Measurements from ENCODE around the gene RASGEF1C.

The RASGEF1C gene
- total RNA-seq: 0 reads per million in 3 donors

- Histone ChIP-seq H3K27ac (ENCODE audit: insufficient read depth, low read length, poor library complexity, severe bottlenecking) (no peak within 1 kb of the TSS), H3K36me3 (ENCODE audit: control insufficient read depth, insufficient read depth, low read length) (no peaks in the 10 kb centered on the region), H3K27me3 (replicated peaks; ENCODE audit: control insufficient read depth, insufficient read depth, low read length, poor library complexity, severe bottlenecking) (peaks cover 15% of the 10 kb centered on the region), H3K9me3 (ENCODE audit: control insufficient read depth, low read length) (no peaks in the 10 kb centered on the region), H3K4me3 (ENCODE audit: insufficient read depth, low read depth, low read length, poor library complexity, severe bottlenecking) (no peak within 1 kb of the TSS), H3K4me1 (ENCODE audit: control insufficient read depth, insufficient read depth, low read length, poor library complexity, severe bottlenecking) (peaks cover 2% of the 10 kb centered on the region)
- peak in 1 of 3 donors; percentile 19 for DNase-seq
These were observed at the start of gene RASGEF1C for GRCh38 chr5:180209137-180209581. RASGEF1C (minus strand) TSS chr5:180209211; CDS start chr5:180138052, 71,159 bp downstream.

- Histone ChIP-seq H3K27ac (ENCODE audit: insufficient read depth, low read length, poor library complexity, severe bottlenecking) (no peak overlapping the region), H3K4me3 (ENCODE audit: insufficient read depth, low read depth, low read length, poor library complexity, severe bottlenecking) (no peak overlapping the region), H3K27me3 (replicated peaks; ENCODE audit: control insufficient read depth, insufficient read depth, low read length, poor library complexity, severe bottlenecking) (no peaks in the 10 kb centered on the region), H3K4me1 (ENCODE audit: control insufficient read depth, insufficient read depth, low read length, poor library complexity, severe bottlenecking) (no peaks in the 10 kb centered on the region), H3K36me3 (ENCODE audit: control insufficient read depth, insufficient read depth, low read length) (peaks cover 46% of the 10 kb centered on the region), H3K9me3 (ENCODE audit: control insufficient read depth, low read length) (peaks cover 35% of the 10 kb centered on the region)
- DNase-seq: no peak
These were observed 44.2 kb upstream of the RASGEF1C start for GRCh38 chr5:180253036-180253824.

- H3K4me3 ChIP-seq (ENCODE audit: insufficient read depth, low read depth, low read length, poor library complexity, severe bottlenecking): no peak overlapping the region
- H3K9me3 ChIP-seq (ENCODE audit: control insufficient read depth, low read length): peaks cover 21% of the 10 kb centered on the region
- no peaks in the 10 kb centered on the region for H3K4me1 ChIP-seq (ENCODE audit: control insufficient read depth, insufficient read depth, low read length, poor library complexity, severe bottlenecking)
- no peak overlapping the region for H3K27ac ChIP-seq (ENCODE audit: insufficient read depth, low read length, poor library complexity, severe bottlenecking)
- no peak for DNase-seq
- H3K36me3 ChIP-seq (ENCODE audit: control insufficient read depth, insufficient read depth, low read length): peaks cover 45% of the 10 kb centered on the region
- H3K27me3 ChIP-seq (replicated peaks; ENCODE audit: control insufficient read depth, insufficient read depth, low read length, poor library complexity, severe bottlenecking): no peaks in the 10 kb centered on the region
These were observed 42.9 kb upstream of the RASGEF1C start for GRCh38 chr5:180251887-180252286.

GRCh38 chr5:180251141-180251540 lies 42.1 kb upstream of the RASGEF1C start:
- no peak for DNase-seq
- Histone ChIP-seq H3K27me3 (replicated peaks; ENCODE audit: control insufficient read depth, insufficient read depth, low read length, poor library complexity, severe bottlenecking) (no peaks in the 10 kb centered on the region), H3K36me3 (ENCODE audit: control insufficient read depth, insufficient read depth, low read length) (peaks cover 46% of the 10 kb centered on the region), H3K4me3 (ENCODE audit: insufficient read depth, low read depth, low read length, poor library complexity, severe bottlenecking) (no peak overlapping the region), H3K9me3 (ENCODE audit: control insufficient read depth, low read length) (peaks cover 15% of the 10 kb centered on the region), H3K4me1 (ENCODE audit: control insufficient read depth, insufficient read depth, low read length, poor library complexity, severe bottlenecking) (no peaks in the 10 kb centered on the region), H3K27ac (ENCODE audit: insufficient read depth, low read length, poor library complexity, severe bottlenecking) (no peak overlapping the region)

GRCh38 chr5:180250329-180250728 lies 41.3 kb upstream of the RASGEF1C start:
- Histone ChIP-seq H3K4me3 (ENCODE audit: insufficient read depth, low read depth, low read length, poor library complexity, severe bottlenecking) (no peak overlapping the region), H3K9me3 (ENCODE audit: control insufficient read depth, low read length) (peaks cover 12% of the 10 kb centered on the region), H3K4me1 (ENCODE audit: control insufficient read depth, insufficient read depth, low read length, poor library complexity, severe bottlenecking) (no peaks in the 10 kb centered on the region), H3K36me3 (ENCODE audit: control insufficient read depth, insufficient read depth, low read length) (peaks cover 45% of the 10 kb centered on the region), H3K27ac (ENCODE audit: insufficient read depth, low read length, poor library complexity, severe bottlenecking) (no peak overlapping the region), H3K27me3 (replicated peaks; ENCODE audit: control insufficient read depth, insufficient read depth, low read length, poor library complexity, severe bottlenecking) (no peaks in the 10 kb centered on the region)
- DNase-seq: no peak

- Histone ChIP-seq H3K27ac (ENCODE audit: insufficient read depth, low read length, poor library complexity, severe bottlenecking) (no peak overlapping the region), H3K4me3 (ENCODE audit: insufficient read depth, low read depth, low read length, poor library complexity, severe bottlenecking) (no peak overlapping the region), H3K27me3 (replicated peaks; ENCODE audit: control insufficient read depth, insufficient read depth, low read length, poor library complexity, severe bottlenecking) (no peaks in the 10 kb centered on the region), H3K36me3 (ENCODE audit: control insufficient read depth, insufficient read depth, low read length) (peaks cover 60% of the 10 kb centered on the region), H3K4me1 (ENCODE audit: control insufficient read depth, insufficient read depth, low read length, poor library complexity, severe bottlenecking) (no peaks in the 10 kb centered on the region), H3K9me3 (ENCODE audit: control insufficient read depth, low read length) (no peaks in the 10 kb centered on the region)
- no peak for DNase-seq
These were observed 32.6 kb upstream of the RASGEF1C start for GRCh38 chr5:180241600-180241999.

- H3K4me1 ChIP-seq (ENCODE audit: control insufficient read depth, insufficient read depth, low read length, poor library complexity, severe bottlenecking): no peaks in the 10 kb centered on the region
- DNase-seq: no peak
- H3K27ac ChIP-seq (ENCODE audit: insufficient read depth, low read length, poor library complexity, severe bottlenecking): no peak overlapping the region
- H3K36me3 ChIP-seq (ENCODE audit: control insufficient read depth, insufficient read depth, low read length): peaks cover 74% of the 10 kb centered on the region
- no peak overlapping the region for H3K4me3 ChIP-seq (ENCODE audit: insufficient read depth, low read depth, low read length, poor library complexity, severe bottlenecking)
- peaks cover 6% of the 10 kb centered on the region for H3K9me3 ChIP-seq (ENCODE audit: control insufficient read depth, low read length)
- no peaks in the 10 kb centered on the region for H3K27me3 ChIP-seq (replicated peaks; ENCODE audit: control insufficient read depth, insufficient read depth, low read length, poor library complexity, severe bottlenecking)
These were observed 29.6 kb upstream of the RASGEF1C start for GRCh38 chr5:180238631-180239030.

- H3K36me3 ChIP-seq (ENCODE audit: control insufficient read depth, insufficient read depth, low read length): peaks cover 54% of the 10 kb centered on the region
- peaks cover 6% of the 10 kb centered on the region for H3K9me3 ChIP-seq (ENCODE audit: control insufficient read depth, low read length)
- H3K27ac ChIP-seq (ENCODE audit: insufficient read depth, low read length, poor library complexity, severe bottlenecking): no peak overlapping the region
- no peaks in the 10 kb centered on the region for H3K27me3 ChIP-seq (replicated peaks; ENCODE audit: control insufficient read depth, insufficient read depth, low read length, poor library complexity, severe bottlenecking)
- no peak overlapping the region for H3K4me3 ChIP-seq (ENCODE audit: insufficient read depth, low read depth, low read length, poor library complexity, severe bottlenecking)
- no peaks in the 10 kb centered on the region for H3K4me1 ChIP-seq (ENCODE audit: control insufficient read depth, insufficient read depth, low read length, poor library complexity, severe bottlenecking)
- DNase-seq: no peak
These were observed 26.8 kb upstream of the RASGEF1C start for GRCh38 chr5:180235846-180236245.

- H3K36me3 ChIP-seq (ENCODE audit: control insufficient read depth, insufficient read depth, low read length): peaks cover 46% of the 10 kb centered on the region
- H3K27me3 ChIP-seq (replicated peaks; ENCODE audit: control insufficient read depth, insufficient read depth, low read length, poor library complexity, severe bottlenecking): no peaks in the 10 kb centered on the region
- DNase-seq: no peak
- H3K9me3 ChIP-seq (ENCODE audit: control insufficient read depth, low read length): peaks cover 7% of the 10 kb centered on the region
- no peak overlapping the region for H3K27ac ChIP-seq (ENCODE audit: insufficient read depth, low read length, poor library complexity, severe bottlenecking)
- no peak overlapping the region for H3K4me3 ChIP-seq (ENCODE audit: insufficient read depth, low read depth, low read length, poor library complexity, severe bottlenecking)
- no peaks in the 10 kb centered on the region for H3K4me1 ChIP-seq (ENCODE audit: control insufficient read depth, insufficient read depth, low read length, poor library complexity, severe bottlenecking)
These were observed 26.1 kb upstream of the RASGEF1C start for GRCh38 chr5:180235077-180235476.

- Histone ChIP-seq H3K9me3 (ENCODE audit: control insufficient read depth, low read length) (peaks cover 14% of the 10 kb centered on the region), H3K4me1 (ENCODE audit: control insufficient read depth, insufficient read depth, low read length, poor library complexity, severe bottlenecking) (no peaks in the 10 kb centered on the region), H3K4me3 (ENCODE audit: insufficient read depth, low read depth, low read length, poor library complexity, severe bottlenecking) (no peak overlapping the region), H3K27me3 (replicated peaks; ENCODE audit: control insufficient read depth, insufficient read depth, low read length, poor library complexity, severe bottlenecking) (no peaks in the 10 kb centered on the region), H3K27ac (ENCODE audit: insufficient read depth, low read length, poor library complexity, severe bottlenecking) (no peak overlapping the region), H3K36me3 (ENCODE audit: control insufficient read depth, insufficient read depth, low read length) (peaks cover 39% of the 10 kb centered on the region)
- no peak for DNase-seq
These were observed 25.3 kb upstream of the RASGEF1C start for GRCh38 chr5:180234271-180234670.
